Adipocyte (in vitro differentiated cells): ENCODE results near the gene SSNA1.

Experiments used
- DNase-seq: peaks from one replicate; pipeline ENCODE4 v3.0.0-alpha.2; 2015; ENCODE audit warnings: low read depth
- H3K27me3 ChIP-seq: replicated peaks from 2 replicates; pipeline ENCODE4 v1.7.0; 2013; ENCODE audit warnings: mild to moderate bottlenecking, low read length, moderate library complexity; ENCODE audit not compliant: control insufficient read depth, insufficient read depth
- H3K36me3 ChIP-seq: 2 replicates; pipeline ENCODE4 v1.7.0; 2013; ENCODE audit warnings: low read length, mild to moderate bottlenecking, moderate library complexity; ENCODE audit not compliant: control insufficient read depth, insufficient read depth, severe bottlenecking
- H3K4me1 ChIP-seq: 2 replicates; pipeline ENCODE4 v1.7.0; 2013; ENCODE audit warnings: mild to moderate bottlenecking, low read length, moderate library complexity; ENCODE audit not compliant: control insufficient read depth, insufficient read depth
- H3K4me3 ChIP-seq: 2 replicates; pipeline ENCODE4 v1.7.0; 2013; ENCODE audit warnings: mild to moderate bottlenecking, low read length, moderate library complexity
- H3K9ac ChIP-seq: 2 replicates; pipeline ENCODE4 v1.7.0; 2013; ENCODE audit warnings: mild to moderate bottlenecking, low read length, moderate library complexity
- H3K9me3 ChIP-seq: 2 replicates; pipeline ENCODE4 v1.7.0; 2013; ENCODE audit warnings: mild to moderate bottlenecking, low read length, moderate library complexity; ENCODE audit not compliant: control insufficient read depth

The SSNA1 gene

GRCh38 chr9:137227853-137228505, 39.5 kb downstream of the SSNA1 start:
- DNase-seq, result no peak

GRCh38 chr9:137228506-137228967, 40.1 kb downstream of the SSNA1 start:
- no peaks in the 10 kb centered on the region for H3K36me3 ChIP-seq
- H3K27me3 ChIP-seq, result peaks cover 24% of the 10 kb centered on the region
- H3K9ac ChIP-seq, result no peak overlapping the region
- H3K4me1 ChIP-seq, result peaks cover 9% of the 10 kb centered on the region
- no peak overlapping the region for H3K4me3 ChIP-seq
- no peak for DNase-seq
- H3K9me3 ChIP-seq, result no peaks in the 10 kb centered on the region

More at GRCh38 chr9:137227853-137228505, 39.5 kb downstream of the SSNA1 start:
- H3K4me1 ChIP-seq, result peaks cover 11% of the 10 kb centered on the region
- H3K36me3 ChIP-seq, result no peaks in the 10 kb centered on the region
- H3K9me3 ChIP-seq, result no peaks in the 10 kb centered on the region
- H3K27me3 ChIP-seq, result peaks cover 24% of the 10 kb centered on the region
- no peak overlapping the region for H3K4me3 ChIP-seq
- no peak overlapping the region for H3K9ac ChIP-seq

DNA sequence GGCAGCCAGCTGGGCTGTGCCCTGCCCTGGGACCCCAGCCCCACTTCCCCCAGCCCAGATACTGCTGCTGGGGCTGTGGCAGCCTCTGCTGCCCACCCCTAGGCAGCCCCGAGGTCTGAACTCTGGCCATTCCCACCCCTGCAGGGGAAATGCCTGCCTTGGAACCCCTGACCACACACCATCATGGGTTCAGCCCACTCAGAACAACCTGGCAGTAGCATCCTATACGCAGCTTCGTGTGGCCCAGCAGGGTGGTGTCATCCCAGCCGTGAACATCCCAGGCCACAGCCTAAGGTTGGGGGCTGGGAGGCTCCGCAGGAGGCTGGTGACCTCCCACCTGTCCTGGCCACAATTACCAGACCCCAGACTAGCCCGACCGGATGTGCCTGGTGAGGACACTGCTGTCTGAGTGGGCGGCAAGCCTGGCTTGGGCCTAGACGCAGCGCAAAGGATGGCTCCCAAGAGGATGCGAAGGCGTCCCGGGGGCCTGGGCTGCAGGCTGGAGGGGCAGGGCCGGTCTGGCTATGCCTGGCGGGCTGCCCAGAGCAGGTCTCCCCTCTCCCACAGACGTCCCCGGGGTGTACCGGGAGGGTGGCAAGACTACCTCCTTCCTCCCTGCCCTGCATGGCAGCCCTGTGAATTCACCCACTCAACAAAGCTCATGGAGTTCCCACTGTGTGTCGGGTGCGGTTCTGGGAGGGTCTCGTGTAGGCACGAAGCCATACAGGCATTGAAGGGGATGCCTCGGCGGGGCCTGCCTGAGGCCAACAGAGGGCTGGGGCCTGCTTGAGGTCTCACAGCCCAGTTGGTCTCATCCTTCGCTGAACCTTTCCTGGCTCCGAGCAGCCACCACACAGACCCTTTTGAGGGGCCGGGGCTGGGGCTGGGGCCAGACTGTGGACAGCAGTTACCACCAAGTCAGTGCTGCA, 40.8 kb downstream of the SSNA1 start:
- DNase-seq, result no peak
- Histone ChIP-seq H3K4me1 (peaks cover 5% of the 10 kb centered on the region), H3K36me3 (no peaks in the 10 kb centered on the region), H3K9me3 (no peaks in the 10 kb centered on the region), H3K27me3 (peaks cover 24% of the 10 kb centered on the region), H3K9ac (no peak overlapping the region), H3K4me3 (no peak overlapping the region)

GRCh38 chr9:137229903-137230704, 41.6 kb downstream of the SSNA1 start:
- no peak overlapping the region for H3K9ac ChIP-seq
- peaks cover 5% of the 10 kb centered on the region for H3K4me1 ChIP-seq
- no peaks in the 10 kb centered on the region for H3K9me3 ChIP-seq
- no peak overlapping the region for H3K4me3 ChIP-seq
- H3K27me3 ChIP-seq, result peaks cover 24% of the 10 kb centered on the region
- DNase-seq, result no peak
- no peaks in the 10 kb centered on the region for H3K36me3 ChIP-seq

- Histone ChIP-seq H3K9ac (no peak within 1 kb of the TSS), H3K27me3 (peaks cover 30% of the 10 kb centered on the region), H3K9me3 (no peaks in the 10 kb centered on the region), H3K4me1 (peaks cover 5% of the 10 kb centered on the region), H3K36me3 (no peaks in the 10 kb centered on the region), H3K4me3 (no peak within 1 kb of the TSS)
- no peak for DNase-seq
These were observed 42.4 kb downstream of the SSNA1 start, which contains the start of gene SLC34A3 for GRCh38 chr9:137230705-137231371. Gene SLC34A3, plus strand, starts transcription at chr9:137230901. Its CDS starts 802 bp downstream, at chr9:137231703.

GRCh38 chr9:137231372-137232039, 43.0 kb downstream of the SSNA1 start:
- Histone ChIP-seq H3K9ac (no peak overlapping the region), H3K4me1 (peaks cover 10% of the 10 kb centered on the region), H3K27me3 (peaks cover 30% of the 10 kb centered on the region), H3K4me3 (no peak overlapping the region), H3K36me3 (no peaks in the 10 kb centered on the region), H3K9me3 (no peaks in the 10 kb centered on the region)
- no peak for DNase-seq

- Histone ChIP-seq H3K4me3 (no peak overlapping the region), H3K27me3 (peaks cover 30% of the 10 kb centered on the region), H3K9ac (no peak overlapping the region), H3K4me1 (peaks cover 14% of the 10 kb centered on the region), H3K36me3 (no peaks in the 10 kb centered on the region), H3K9me3 (no peaks in the 10 kb centered on the region)
- no peak for DNase-seq
These were observed 43.6 kb downstream of the SSNA1 start for GRCh38 chr9:137232101-137232500.

- H3K4me3 ChIP-seq, result no peak overlapping the region
- DNase-seq, result no peak
- H3K4me1 ChIP-seq, result peaks cover 10% of the 10 kb centered on the region
- no peaks in the 10 kb centered on the region for H3K9me3 ChIP-seq
- peaks cover 30% of the 10 kb centered on the region for H3K27me3 ChIP-seq
- H3K36me3 ChIP-seq, result no peaks in the 10 kb centered on the region
- no peak overlapping the region for H3K9ac ChIP-seq
These were observed 44.0 kb downstream of the SSNA1 start for GRCh38 chr9:137232510-137232909.

- Histone ChIP-seq H3K4me3 (no peak overlapping the region), H3K27me3 (peaks cover 30% of the 10 kb centered on the region), H3K36me3 (no peaks in the 10 kb centered on the region), H3K4me1 (peaks cover 11% of the 10 kb centered on the region), H3K9me3 (no peaks in the 10 kb centered on the region), H3K9ac (no peak overlapping the region)
- no peak for DNase-seq
These were observed 44.9 kb downstream of the SSNA1 start for GRCh38 chr9:137233143-137233980.
